Lower lobe of right lung (tissue), 2 donors: ENCODE results near the gene IKZF5. TPM values are rescaled to one million over a fixed set of nuclear protein-coding genes. Genes with fewer than 3 reads are reported as not detected.

Source experiments
- ATAC-seq, 2 donors: fragments of 200-7000 bp; cut with Tn5 transposase; one replicate each; pipeline ENCODE4 v1.9.1; 2020 to 2022; ENCODE audit warnings: mild to moderate bottlenecking in 2 of 2, moderate library complexity in 2 of 2
- DNase-seq: peaks from one replicate; pipeline ENCODE4 v3.0.0-alpha.2; 2020
- H3K27ac ChIP-seq: fragments of 200-600 bp; one replicate; pipeline ENCODE4 v1.8.0; 2022
- H3K27me3 ChIP-seq: fragments of 200-600 bp; one replicate; pipeline ENCODE4 v1.8.0; 2022; ENCODE audit warnings: low read depth
- H3K36me3 ChIP-seq: fragments of 200-600 bp; one replicate; pipeline ENCODE4 v1.8.0; 2022; ENCODE audit warnings: mild to moderate bottlenecking
- H3K4me1 ChIP-seq: fragments of 200-600 bp; one replicate; pipeline ENCODE4 v1.8.0; 2022
- H3K4me3 ChIP-seq: fragments of 200-600 bp; one replicate; pipeline ENCODE4 v1.8.0; 2022; ENCODE audit warnings: mild to moderate bottlenecking
- H3K9me3 ChIP-seq: fragments of 200-600 bp; one replicate; pipeline ENCODE4 v1.8.0; 2022
- intact Hi-C: fragments of 100-400 bp; cut with DNase I; formaldehyde crosslinking; loops from one replicate; pipeline ENCODE4 v1.11.0; 2022
- total RNA-seq: library from RNA; stranded (reverse); fragmentation: NEBNext Ultra II Directional; extraction: Animal tissue kit (Norgen Biotek cat#: 25700); gene quantifications from one replicate; pipeline ENCODE4 v1.2.1, GENCODE V29; 2021
- TF ChIP-seq, protein P1 (sequence below): fragments of 200-600 bp; IDR thresholded peaks from one replicate; pipeline ENCODE4 v1.8.0; 2022; ENCODE audit warnings: antibody characterized with exemption, mild to moderate bottlenecking
- donor health status: DM: no; HTN: yes; CAD: no; lungs with severe emphysema.

Gene IKZF5
- total RNA-seq, 1 donor from 2014 or later = 20.1 TPM

DNA sequence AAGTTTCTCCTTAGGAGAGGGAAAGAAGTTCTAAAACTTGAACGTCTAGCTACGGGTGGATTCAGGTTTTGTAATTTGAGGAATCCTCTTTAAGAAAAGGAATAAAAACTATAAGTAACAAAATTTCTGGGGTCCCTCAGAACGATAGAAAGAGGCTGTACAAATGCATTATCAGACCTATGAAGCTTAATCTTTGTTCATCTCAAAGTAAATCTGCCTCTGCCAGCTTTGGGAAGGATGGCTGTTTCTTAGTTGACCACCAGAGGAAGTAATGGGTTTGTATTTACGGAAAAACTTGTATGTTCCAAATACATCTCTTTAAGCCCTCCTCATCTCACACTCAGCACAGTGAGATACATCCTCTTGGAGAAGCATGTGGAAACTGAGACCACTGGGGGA, 27.5 kb downstream of the IKZF5 start:
- intact Hi-C loops = no loop called here
- no peak for ATAC-seq
- TF ChIP-seq, protein P1, sequence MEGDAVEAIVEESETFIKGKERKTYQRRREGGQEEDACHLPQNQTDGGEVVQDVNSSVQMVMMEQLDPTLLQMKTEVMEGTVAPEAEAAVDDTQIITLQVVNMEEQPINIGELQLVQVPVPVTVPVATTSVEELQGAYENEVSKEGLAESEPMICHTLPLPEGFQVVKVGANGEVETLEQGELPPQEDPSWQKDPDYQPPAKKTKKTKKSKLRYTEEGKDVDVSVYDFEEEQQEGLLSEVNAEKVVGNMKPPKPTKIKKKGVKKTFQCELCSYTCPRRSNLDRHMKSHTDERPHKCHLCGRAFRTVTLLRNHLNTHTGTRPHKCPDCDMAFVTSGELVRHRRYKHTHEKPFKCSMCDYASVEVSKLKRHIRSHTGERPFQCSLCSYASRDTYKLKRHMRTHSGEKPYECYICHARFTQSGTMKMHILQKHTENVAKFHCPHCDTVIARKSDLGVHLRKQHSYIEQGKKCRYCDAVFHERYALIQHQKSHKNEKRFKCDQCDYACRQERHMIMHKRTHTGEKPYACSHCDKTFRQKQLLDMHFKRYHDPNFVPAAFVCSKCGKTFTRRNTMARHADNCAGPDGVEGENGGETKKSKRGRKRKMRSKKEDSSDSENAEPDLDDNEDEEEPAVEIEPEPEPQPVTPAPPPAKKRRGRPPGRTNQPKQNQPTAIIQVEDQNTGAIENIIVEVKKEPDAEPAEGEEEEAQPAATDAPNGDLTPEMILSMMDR = peak; percentile 25
- peak overlapping the region; percentile 70 for H3K4me3 ChIP-seq
- no peak overlapping the region for H3K27ac ChIP-seq
- no peaks in the 10 kb centered on the region for H3K27me3 ChIP-seq
- peaks cover 14% of the 10 kb centered on the region for H3K36me3 ChIP-seq
- DNase-seq = no peak
- H3K9me3 ChIP-seq = no peaks in the 10 kb centered on the region
- peaks cover 13% of the 10 kb centered on the region for H3K4me1 ChIP-seq

DNA sequence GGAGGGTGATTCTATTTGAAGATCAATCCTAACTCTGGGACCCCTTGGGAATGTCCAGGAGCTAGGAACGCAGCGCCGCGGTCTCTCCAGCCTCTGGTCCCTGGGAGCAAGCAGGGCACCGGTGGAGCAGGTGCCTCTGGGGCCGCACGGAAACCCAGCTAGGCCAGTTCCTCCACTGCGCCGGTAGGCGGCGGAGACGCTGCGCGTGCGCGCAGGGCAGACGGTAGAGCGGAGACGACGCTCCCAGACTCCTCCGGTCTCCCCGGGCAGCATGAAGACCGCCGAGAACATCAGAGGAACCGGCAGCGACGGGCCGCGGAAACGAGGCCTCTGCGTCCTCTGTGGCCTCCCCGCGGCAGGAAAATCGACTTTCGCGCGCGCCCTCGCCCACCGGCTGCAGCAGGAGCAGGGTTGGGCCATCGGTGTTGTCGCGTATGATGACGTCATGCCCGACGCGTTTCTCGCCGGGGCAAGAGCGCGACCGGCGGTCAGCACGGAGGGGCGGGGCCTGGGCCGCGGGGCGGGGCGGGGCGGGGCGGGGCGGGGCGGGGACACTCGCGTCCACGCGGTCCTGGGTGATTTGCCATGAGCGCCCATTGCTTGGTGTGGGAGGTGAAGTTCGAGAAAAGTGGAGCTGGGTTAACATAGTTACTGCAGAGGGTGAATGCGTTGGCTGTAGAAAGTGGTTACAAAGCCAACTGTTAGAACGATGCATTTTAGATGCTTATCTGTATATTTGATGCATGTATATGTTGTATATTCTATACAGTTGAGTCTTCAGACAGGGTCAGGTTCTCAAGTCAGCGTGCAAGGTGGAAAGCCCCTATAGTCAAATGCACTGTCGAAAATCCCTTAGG, 28.2 kb downstream of the IKZF5 start, which contains the start of gene PSTK:
Gene PSTK (plus strand): TSS at position 193 of the 857 bp plus-strand sequence. CDS start 79 bp downstream, at position 272.
- TF ChIP-seq, protein P1 = peak; percentile 95
- peak; percentile 95 for DNase-seq
- H3K27me3 ChIP-seq = no peaks in the 10 kb centered on the region
- no peaks in the 10 kb centered on the region for H3K9me3 ChIP-seq
- H3K27ac ChIP-seq = peak within 1 kb of the TSS; percentile 96
- H3K4me1 ChIP-seq = peaks cover 13% of the 10 kb centered on the region
- peak within 1 kb of the TSS; percentile 70 for H3K4me3 ChIP-seq
- peaks cover 12% of the 10 kb centered on the region for H3K36me3 ChIP-seq
- peak; percentile 99 to 100 for ATAC-seq
- intact Hi-C loops = no loop called here

DNA sequence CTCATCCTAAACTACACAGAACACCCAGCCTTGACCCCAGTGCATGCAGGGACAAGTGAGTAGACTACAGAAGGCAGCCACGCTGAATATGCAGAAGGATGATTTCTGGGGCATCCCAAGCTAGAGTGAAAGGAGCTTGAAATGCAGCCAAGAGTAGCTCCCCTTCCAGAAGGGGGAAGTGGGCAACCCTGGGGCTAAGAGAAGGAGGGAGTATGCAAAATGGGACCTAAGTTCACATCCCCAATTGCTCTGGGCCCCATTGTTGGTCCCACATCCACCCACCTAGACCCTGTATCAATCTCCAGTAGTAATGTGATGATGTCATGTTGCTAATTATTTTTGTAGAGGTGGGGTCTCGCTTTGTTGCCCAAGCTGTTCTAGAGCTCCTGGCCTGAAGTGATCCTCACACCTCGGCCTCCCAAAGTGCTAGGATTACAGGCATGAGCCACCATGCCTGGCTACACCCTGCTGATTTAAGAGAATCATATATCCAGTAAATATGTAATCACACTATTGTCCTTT, 34.0 kb downstream of the IKZF5 start:
- intact Hi-C loops = no loop called here
- TF ChIP-seq, protein P1 = no peak
- no peaks in the 10 kb centered on the region for H3K9me3 ChIP-seq
- H3K27me3 ChIP-seq = no peaks in the 10 kb centered on the region
- no peak for ATAC-seq
- DNase-seq = no peak
- H3K4me1 ChIP-seq = peaks cover 2% of the 10 kb centered on the region
- no peaks in the 10 kb centered on the region for H3K36me3 ChIP-seq
- H3K27ac ChIP-seq = no peak overlapping the region
- no peak overlapping the region for H3K4me3 ChIP-seq

DNA sequence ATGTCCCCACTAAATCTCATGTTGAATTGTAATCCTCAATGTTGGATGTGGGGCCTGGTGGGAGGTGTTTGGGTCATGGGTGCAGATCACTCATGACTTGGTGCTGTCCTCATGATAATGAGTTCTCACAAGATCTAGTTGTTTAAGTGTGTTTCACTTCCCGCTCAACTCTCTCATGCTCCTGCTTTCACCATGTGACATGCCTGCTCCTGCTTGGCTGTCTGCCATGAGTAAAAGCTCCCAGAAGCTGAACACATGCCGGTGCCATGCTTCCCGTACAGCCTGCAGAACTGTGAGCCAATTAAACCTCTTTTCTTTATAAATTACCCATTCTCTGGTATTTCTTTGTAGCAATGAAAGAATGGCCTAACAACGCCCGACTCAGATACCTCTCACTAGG, 34.6 kb downstream of the IKZF5 start:
- H3K4me3 ChIP-seq = no peak overlapping the region
- no peaks in the 10 kb centered on the region for H3K36me3 ChIP-seq
- H3K9me3 ChIP-seq = no peaks in the 10 kb centered on the region
- H3K27ac ChIP-seq = no peak overlapping the region
- DNase-seq (no peak), ATAC-seq (no peak)
- no peaks in the 10 kb centered on the region for H3K27me3 ChIP-seq
- intact Hi-C loops = no loop called here
- no peaks in the 10 kb centered on the region for H3K4me1 ChIP-seq
- TF ChIP-seq, protein P1 = no peak

DNA sequence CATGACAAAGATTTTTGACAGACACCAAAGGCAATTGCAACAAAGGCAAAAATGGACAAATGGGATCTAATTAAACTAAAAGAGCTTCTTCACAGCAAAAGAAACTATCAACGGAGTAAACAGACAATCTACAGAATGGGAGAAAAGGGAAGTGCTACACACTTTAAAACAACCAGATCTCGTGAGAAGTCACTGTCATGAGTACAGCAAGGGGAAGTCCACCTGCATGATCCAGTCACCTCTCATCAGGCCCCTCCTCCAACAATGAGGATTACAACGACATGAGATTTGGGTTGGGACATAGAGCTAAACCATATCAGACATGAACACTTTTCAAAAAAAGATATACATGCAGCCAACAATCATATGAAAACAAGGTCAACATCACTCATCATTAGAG, 39.9 kb downstream of the IKZF5 start:
- Histone ChIP-seq H3K4me3 (no peak overlapping the region), H3K36me3 (no peaks in the 10 kb centered on the region), H3K4me1 (no peaks in the 10 kb centered on the region), H3K27ac (no peak overlapping the region), H3K27me3 (no peaks in the 10 kb centered on the region), H3K9me3 (peaks cover 14% of the 10 kb centered on the region)
- intact Hi-C loops = no loop called here
- DNase-seq = no peak
- TF ChIP-seq, protein P1 = no peak
- ATAC-seq = no peak
